ENCODE measurements around the gene MYLK.

MYLK gene

GRCh38 chr3:123877466-123877865 is 6.7 kb downstream of the MYLK start:
- TF ChIP-seq CTCF (IDR thresholded peaks at IDR 0.05; ENCODE audit: insufficient read depth, missing control alignments) = no peak
- DNase-seq (ENCODE audit: insufficient read length, low spot score) (no peak), FAIRE-seq (no peak)

- DNase-seq (ENCODE audit: insufficient read length, low spot score) (no peak), FAIRE-seq (no peak)
- peak; percentile 3 for TF ChIP-seq CTCF (IDR thresholded peaks at IDR 0.05; ENCODE audit: insufficient read depth, missing control alignments)
These were observed 7.3 kb downstream of the MYLK start for GRCh38 chr3:123876858-123877257.

- TF ChIP-seq CTCF (IDR thresholded peaks at IDR 0.05; ENCODE audit: insufficient read depth, missing control alignments) = no peak
- DNase-seq (ENCODE audit: insufficient read length, low spot score) = no peak
- no peak for FAIRE-seq
These were observed 11.5 kb downstream of the MYLK start for GRCh38 chr3:123872621-123873020.

- FAIRE-seq (no peak), DNase-seq (ENCODE audit: insufficient read length, low spot score) (no peak)
- TF ChIP-seq CTCF (IDR thresholded peaks at IDR 0.05; ENCODE audit: insufficient read depth, missing control alignments) = no peak
These were observed 12.2 kb downstream of the MYLK start for GRCh38 chr3:123871946-123872345.

- FAIRE-seq = no peak
- no peak for TF ChIP-seq CTCF (IDR thresholded peaks at IDR 0.05; ENCODE audit: insufficient read depth, missing control alignments)
- DNase-seq (ENCODE audit: insufficient read length, low spot score) = no peak
These were observed 14.1 kb downstream of the MYLK start for GRCh38 chr3:123870033-123870432.

GRCh38 chr3:123869165-123869564 is 15.0 kb downstream of the MYLK start:
- TF ChIP-seq CTCF (IDR thresholded peaks at IDR 0.05; ENCODE audit: insufficient read depth, missing control alignments) = no peak
- no peak for FAIRE-seq
- no peak for DNase-seq (ENCODE audit: insufficient read length, low spot score)

GRCh38 chr3:123864706-123865105 is 19.4 kb downstream of the MYLK start:
- FAIRE-seq = no peak
- no peak for TF ChIP-seq CTCF (IDR thresholded peaks at IDR 0.05; ENCODE audit: insufficient read depth, missing control alignments)

More at GRCh38 chr3:123864706-123865105, 19.4 kb downstream of the MYLK start:
- DNase-seq (ENCODE audit: insufficient read length, low spot score) = no peak

All from D721Med (cell line).